Omental fat pad (tissue), 4 donors: ENCODE measurements around the gene TTC9C. TPM values are rescaled to one million over a fixed set of nuclear protein-coding genes. Genes with fewer than 3 reads are reported as not detected.

Experiments
- ATAC-seq: fragments of 150-250 bp; one replicate; pipeline ENCODE4 v1.9.1; 2016; ENCODE audit warnings: mild to moderate bottlenecking, moderate library complexity; ENCODE audit not compliant: low FRiP score
- DNase-seq: peaks from one replicate; pipeline ENCODE4 v3.0.0-alpha.2; 2019; ENCODE audit warnings: low spot score
- total RNA-seq, 4 donors: library from RNA; depleted of rRNA; stranded (reverse); fragments of >200 nt; gene quantifications; one replicate each; pipeline ENCODE4 v1.1.0, GENCODE V29; 2016
- TF ChIP-seq, protein P1 (sequence below), 3 donors: fragments of 450-650 bp; IDR thresholded peaks; one replicate each; pipeline ENCODE4 v1.5.1; 2016 to 2017; ENCODE audit warnings: antibody characterized with exemption in 3 of 3, mild to moderate bottlenecking in 3 of 3, moderate library complexity in 2 of 3

The TTC9C gene
- total RNA-seq, 4 donors from 2014 or later: 13.8 to 24.4 (median 19.0) TPM

- DNase-seq (no peak), ATAC-seq (no peak)
- TF ChIP-seq, protein P1, sequence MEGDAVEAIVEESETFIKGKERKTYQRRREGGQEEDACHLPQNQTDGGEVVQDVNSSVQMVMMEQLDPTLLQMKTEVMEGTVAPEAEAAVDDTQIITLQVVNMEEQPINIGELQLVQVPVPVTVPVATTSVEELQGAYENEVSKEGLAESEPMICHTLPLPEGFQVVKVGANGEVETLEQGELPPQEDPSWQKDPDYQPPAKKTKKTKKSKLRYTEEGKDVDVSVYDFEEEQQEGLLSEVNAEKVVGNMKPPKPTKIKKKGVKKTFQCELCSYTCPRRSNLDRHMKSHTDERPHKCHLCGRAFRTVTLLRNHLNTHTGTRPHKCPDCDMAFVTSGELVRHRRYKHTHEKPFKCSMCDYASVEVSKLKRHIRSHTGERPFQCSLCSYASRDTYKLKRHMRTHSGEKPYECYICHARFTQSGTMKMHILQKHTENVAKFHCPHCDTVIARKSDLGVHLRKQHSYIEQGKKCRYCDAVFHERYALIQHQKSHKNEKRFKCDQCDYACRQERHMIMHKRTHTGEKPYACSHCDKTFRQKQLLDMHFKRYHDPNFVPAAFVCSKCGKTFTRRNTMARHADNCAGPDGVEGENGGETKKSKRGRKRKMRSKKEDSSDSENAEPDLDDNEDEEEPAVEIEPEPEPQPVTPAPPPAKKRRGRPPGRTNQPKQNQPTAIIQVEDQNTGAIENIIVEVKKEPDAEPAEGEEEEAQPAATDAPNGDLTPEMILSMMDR (IDR thresholded peaks at IDR 0.05): no peak
Observed at GRCh38 chr11:62712276-62712812, 15.9 kb upstream of the TTC9C start.

DNA sequence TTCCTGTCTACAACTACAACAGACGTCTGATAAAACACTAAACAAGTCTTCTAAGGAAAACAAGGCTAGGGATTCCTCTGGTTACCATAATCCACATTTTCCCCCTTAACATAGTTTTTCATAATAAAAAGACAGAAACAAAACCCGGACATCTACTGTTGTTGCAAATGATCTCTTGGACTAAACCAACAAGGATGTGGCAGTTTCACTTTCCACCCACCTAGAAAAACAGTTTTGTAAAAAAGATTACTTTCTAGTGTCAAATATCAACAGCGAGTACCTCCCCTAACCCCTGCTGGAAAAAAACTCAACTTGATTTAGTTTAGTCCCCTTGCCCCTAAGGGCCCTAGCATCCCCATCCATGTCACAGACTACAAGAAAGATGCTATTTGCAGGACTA is 15.4 kb upstream of the TTC9C start:
- DNase-seq: no peak
- no peak for ATAC-seq
- TF ChIP-seq, protein P1 (IDR thresholded peaks at IDR 0.05): no peak

DNA sequence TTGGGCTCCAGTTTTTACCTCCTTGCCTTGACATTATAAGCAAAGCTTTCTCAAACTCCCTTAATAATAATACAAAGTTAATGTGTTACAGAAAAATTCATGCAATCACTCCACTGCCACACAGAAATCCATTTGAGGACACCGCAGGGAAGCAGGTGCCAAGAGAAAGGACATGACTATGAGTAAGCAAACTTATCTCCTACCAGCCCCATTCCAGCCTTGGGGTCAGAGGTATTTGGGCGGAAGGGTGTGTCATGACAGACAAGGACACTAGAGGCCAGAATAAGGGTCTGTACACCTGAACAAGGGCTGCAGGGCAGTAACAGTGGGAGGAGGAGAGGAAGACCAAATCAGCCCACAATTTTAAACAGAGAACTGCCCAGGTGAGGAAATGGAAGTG is 14.9 kb upstream of the TTC9C start:
- no peak for DNase-seq
- TF ChIP-seq, protein P1 (IDR thresholded peaks at IDR 0.05): no peak
- ATAC-seq: no peak

GRCh38 chr11:62715150-62716130 is 12.8 kb upstream of the TTC9C start:
- ATAC-seq (no peak), DNase-seq (no peak)
- TF ChIP-seq, protein P1 (IDR thresholded peaks at IDR 0.05): no peak

GRCh38 chr11:62716206-62716605 is 12.1 kb upstream of the TTC9C start:
- TF ChIP-seq, protein P1 (IDR thresholded peaks at IDR 0.05): no peak
- no peak for ATAC-seq
- DNase-seq: no peak

- DNase-seq: no peak
- TF ChIP-seq, protein P1 (IDR thresholded peaks at IDR 0.05): no peak
- no peak for ATAC-seq
Observed at GRCh38 chr11:62716816-62717215, 11.5 kb upstream of the TTC9C start.
